ENCODE results near the gene KRTAP12-4. TPM values are rescaled to one million over a fixed set of nuclear protein-coding genes. Genes with fewer than 3 reads are reported as not detected.

Gene KRTAP12-4
- total RNA-seq, 4 donors from 2014 or later, result not detected

DNA sequence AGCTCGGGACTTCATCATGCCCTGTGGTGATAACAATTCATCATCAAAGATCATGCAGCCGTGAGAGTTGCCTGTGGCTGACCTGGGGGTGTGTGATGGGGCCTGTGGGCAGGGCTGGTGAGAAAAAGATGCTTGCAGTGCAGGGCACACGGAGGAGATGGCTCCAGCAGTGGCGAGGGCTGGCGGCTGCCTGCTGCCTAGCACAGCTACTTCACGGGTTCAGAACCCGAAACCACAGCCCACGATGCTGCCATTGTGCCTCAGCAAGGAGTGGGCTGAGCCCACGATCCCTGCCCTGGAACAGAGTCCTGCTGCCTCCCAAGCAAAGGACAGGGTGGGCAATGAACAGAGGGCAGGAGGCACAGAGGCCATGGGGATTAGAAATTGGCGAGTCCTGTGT, 28.2 kb downstream of the KRTAP12-4 start:
- no peaks in the 10 kb centered on the region for H3K9me3 ChIP-seq
- no peak overlapping the region for H3K27ac ChIP-seq
- no peaks in the 10 kb centered on the region for H3K36me3 ChIP-seq
- no peak for DNase-seq
- H3K27me3 ChIP-seq, result no peaks in the 10 kb centered on the region
- H3K4me1 ChIP-seq, result no peaks in the 10 kb centered on the region
- intact Hi-C loops (cut with DNase I; ENCODE audit: low total_unique reads), result no loop called here
- H3K4me3 ChIP-seq, result no peak overlapping the region
- no peak for TF ChIP-seq POLR2A (IDR thresholded peaks at IDR 0.05)
- TF ChIP-seq, protein P1, sequence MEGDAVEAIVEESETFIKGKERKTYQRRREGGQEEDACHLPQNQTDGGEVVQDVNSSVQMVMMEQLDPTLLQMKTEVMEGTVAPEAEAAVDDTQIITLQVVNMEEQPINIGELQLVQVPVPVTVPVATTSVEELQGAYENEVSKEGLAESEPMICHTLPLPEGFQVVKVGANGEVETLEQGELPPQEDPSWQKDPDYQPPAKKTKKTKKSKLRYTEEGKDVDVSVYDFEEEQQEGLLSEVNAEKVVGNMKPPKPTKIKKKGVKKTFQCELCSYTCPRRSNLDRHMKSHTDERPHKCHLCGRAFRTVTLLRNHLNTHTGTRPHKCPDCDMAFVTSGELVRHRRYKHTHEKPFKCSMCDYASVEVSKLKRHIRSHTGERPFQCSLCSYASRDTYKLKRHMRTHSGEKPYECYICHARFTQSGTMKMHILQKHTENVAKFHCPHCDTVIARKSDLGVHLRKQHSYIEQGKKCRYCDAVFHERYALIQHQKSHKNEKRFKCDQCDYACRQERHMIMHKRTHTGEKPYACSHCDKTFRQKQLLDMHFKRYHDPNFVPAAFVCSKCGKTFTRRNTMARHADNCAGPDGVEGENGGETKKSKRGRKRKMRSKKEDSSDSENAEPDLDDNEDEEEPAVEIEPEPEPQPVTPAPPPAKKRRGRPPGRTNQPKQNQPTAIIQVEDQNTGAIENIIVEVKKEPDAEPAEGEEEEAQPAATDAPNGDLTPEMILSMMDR (IDR thresholded peaks at IDR 0.05), result no peak

DNA sequence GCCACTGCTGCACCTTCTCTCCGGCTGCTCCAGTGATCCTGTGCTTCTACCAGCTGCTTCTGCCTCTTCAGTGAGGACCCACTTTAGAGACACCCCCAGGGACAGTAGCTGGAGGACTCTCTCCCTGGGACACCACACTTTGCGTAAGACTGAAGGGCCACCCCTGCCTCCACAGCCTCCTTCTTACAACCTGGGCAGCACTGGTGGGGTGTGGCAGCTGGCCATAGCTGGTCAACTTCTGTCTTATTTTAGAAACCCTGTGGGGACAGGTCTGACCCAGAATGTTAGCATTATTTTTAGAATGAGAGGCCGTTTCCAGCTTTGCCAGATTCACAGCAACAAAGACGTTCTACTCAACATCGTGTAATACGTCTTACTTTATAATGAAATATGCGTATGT, 28.7 kb downstream of the KRTAP12-4 start:
- no peak for DNase-seq
- intact Hi-C loops (cut with DNase I; ENCODE audit: low total_unique reads), result no loop called here
- Histone ChIP-seq H3K27ac (no peak overlapping the region), H3K4me3 (no peak overlapping the region), H3K36me3 (no peaks in the 10 kb centered on the region), H3K4me1 (no peaks in the 10 kb centered on the region), H3K9me3 (no peaks in the 10 kb centered on the region), H3K27me3 (no peaks in the 10 kb centered on the region)
- TF ChIP-seq, protein P1 (IDR thresholded peaks at IDR 0.05), result no peak
- no peak for TF ChIP-seq POLR2A (IDR thresholded peaks at IDR 0.05)

DNA sequence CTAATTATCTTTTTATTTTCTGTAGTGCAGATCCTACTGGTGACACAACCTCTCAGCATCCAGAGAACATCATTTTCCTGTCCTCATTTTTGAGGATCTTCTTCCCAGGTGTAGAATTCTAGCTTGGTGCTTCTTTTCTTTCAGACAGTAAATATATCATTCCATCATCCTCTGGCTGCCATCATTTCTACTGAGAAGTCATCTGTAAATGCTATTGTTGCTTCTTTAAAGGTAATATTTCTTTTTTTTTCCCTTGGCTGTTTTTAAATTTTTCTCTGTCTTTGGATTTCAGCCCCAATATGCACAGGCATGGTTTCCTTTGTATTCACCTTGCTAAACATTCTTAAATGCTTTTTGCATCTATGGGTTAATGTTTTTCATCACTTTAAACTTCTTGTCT, 30.9 kb downstream of the KRTAP12-4 start:
- TF ChIP-seq, protein P1 (IDR thresholded peaks at IDR 0.05), result no peak
- TF ChIP-seq POLR2A (IDR thresholded peaks at IDR 0.05), result no peak
- Histone ChIP-seq H3K27me3 (no peaks in the 10 kb centered on the region), H3K27ac (no peak overlapping the region), H3K4me1 (no peaks in the 10 kb centered on the region), H3K9me3 (no peaks in the 10 kb centered on the region), H3K36me3 (no peaks in the 10 kb centered on the region), H3K4me3 (no peak overlapping the region)
- intact Hi-C loops (cut with DNase I; ENCODE audit: low total_unique reads), result no loop called here
- no peak for DNase-seq

DNA sequence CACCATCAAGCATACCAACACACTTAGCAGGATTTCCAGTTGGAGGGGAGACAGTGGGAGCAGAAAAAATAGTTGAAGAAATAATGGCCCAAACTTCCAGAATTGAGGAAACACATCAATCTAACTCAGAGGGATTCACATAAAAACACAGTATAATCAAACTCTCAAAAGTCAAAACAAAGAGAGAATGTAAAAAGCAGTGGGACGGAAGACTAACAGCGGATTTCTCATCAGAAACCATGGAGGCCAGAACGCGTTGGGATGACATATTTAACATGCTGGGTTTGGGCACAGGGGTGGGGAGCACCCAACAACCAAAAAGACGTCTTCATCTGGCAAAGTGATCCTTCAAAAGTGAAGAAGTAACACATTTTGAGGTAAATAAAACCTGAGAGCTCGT, 34.6 kb downstream of the KRTAP12-4 start:
- H3K36me3 ChIP-seq, result no peaks in the 10 kb centered on the region
- no peaks in the 10 kb centered on the region for H3K27me3 ChIP-seq
- H3K4me3 ChIP-seq, result no peak overlapping the region
- DNase-seq, result no peak
- H3K9me3 ChIP-seq, result no peaks in the 10 kb centered on the region
- H3K4me1 ChIP-seq, result no peaks in the 10 kb centered on the region
- H3K27ac ChIP-seq, result no peak overlapping the region
- intact Hi-C loops (cut with DNase I; ENCODE audit: low total_unique reads), result no loop called here
- TF ChIP-seq POLR2A (IDR thresholded peaks at IDR 0.05), result no peak
- TF ChIP-seq, protein P1 (IDR thresholded peaks at IDR 0.05), result no peak

DNA sequence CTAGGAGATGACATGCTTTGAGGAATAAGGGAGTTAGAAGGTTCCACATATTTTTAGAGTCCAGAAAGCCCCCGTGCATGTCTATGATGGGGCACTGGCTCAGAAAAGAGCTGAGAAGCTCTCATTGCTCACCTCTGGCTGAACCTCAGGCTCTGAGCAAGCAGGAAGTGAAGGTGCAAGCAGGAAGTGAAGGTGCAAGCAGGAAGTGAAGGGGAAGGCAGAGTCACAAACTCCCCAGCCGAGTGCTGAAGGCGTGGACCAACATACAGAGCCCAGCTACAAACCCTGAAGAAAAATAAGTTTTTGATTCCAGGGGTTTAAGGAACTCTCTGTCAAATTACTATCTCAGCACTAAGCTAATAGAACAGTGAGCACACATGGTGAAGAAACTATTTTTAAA, 35.5 kb downstream of the KRTAP12-4 start:
- TF ChIP-seq, protein P1 (IDR thresholded peaks at IDR 0.05), result no peak
- no peak for TF ChIP-seq POLR2A (IDR thresholded peaks at IDR 0.05)
- no peak for DNase-seq
- no peaks in the 10 kb centered on the region for H3K9me3 ChIP-seq
- no peak overlapping the region for H3K4me3 ChIP-seq
- no peaks in the 10 kb centered on the region for H3K36me3 ChIP-seq
- H3K4me1 ChIP-seq, result no peaks in the 10 kb centered on the region
- H3K27me3 ChIP-seq, result no peaks in the 10 kb centered on the region
- no peak overlapping the region for H3K27ac ChIP-seq
- intact Hi-C loops (cut with DNase I; ENCODE audit: low total_unique reads), result no loop called here

Measured in uterus (tissue), 4 donors.